ENCODE results near the gene ELMOD2. TPM values are rescaled to one million over a fixed set of nuclear protein-coding genes. Genes with fewer than 3 reads are reported as not detected.
A peak's percentile ranks its signal among the peaks of the same experiment; 100 is the strongest.

The ELMOD2 gene
- total RNA-seq, 1 experiment from 2014 or later = 20.9 TPM

DNA sequence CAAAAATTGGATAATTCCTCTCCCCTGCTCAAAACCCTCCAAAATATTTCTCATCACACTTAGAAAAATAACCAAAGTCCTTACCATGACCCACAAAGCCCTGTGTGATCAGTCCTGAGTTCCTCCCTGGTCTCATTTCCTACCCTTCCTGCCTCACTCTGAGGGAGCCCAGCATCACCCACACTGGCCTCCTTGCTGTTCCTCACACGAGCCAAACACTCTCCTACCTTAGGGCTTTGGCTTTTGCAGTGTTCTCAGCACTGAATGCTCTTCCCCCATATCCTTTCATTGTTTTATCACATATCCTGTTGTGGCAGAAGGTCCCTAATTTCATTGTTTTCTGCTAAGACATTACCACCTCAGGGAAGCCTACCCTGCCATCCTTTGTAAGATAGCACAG lies 38.0 kb upstream of the ELMOD2 start:
- ATAC-seq (no peak), DNase-seq (ENCODE audit: low read depth, low spot score) (no peak)
- Histone ChIP-seq H3K27me3 (ENCODE audit: control insufficient read depth, insufficient read depth, low read length) (no peaks in the 10 kb centered on the region), H3K27ac (ENCODE audit: low read length) (no peak overlapping the region), H3K4me1 (ENCODE audit: control insufficient read depth, insufficient read depth, low read length) (no peaks in the 10 kb centered on the region), H3K9me3 (ENCODE audit: control insufficient read depth, insufficient read depth, low read depth, low read length) (no peaks in the 10 kb centered on the region), H3K4me3 (ENCODE audit: low read depth in 2 of 2, low read length in 2 of 2) (no peak overlapping the region), H3K36me3 (ENCODE audit: control insufficient read depth, insufficient read depth, low read length) (no peaks in the 10 kb centered on the region)
- intact Hi-C loops (cut with micrococcal nuclease; ENCODE audit: unreplicated experiment) = no loop called here
- in situ Hi-C loops (cut with HindIII; ENCODE audit: low pct_unique_long_range_greater_than_20kb, low sequenced_read_pairs) = no loop called here
- POLR2A ChIA-PET = no interaction called here
- CTCF ChIA-PET = no interaction called here
- no peak for TF ChIP-seq SIN3A (IDR thresholded peaks at IDR 0.05; ENCODE audit: borderline replicate concordance, insufficient read depth, low read depth, low read length)
- TF ChIP-seq, protein P1, sequence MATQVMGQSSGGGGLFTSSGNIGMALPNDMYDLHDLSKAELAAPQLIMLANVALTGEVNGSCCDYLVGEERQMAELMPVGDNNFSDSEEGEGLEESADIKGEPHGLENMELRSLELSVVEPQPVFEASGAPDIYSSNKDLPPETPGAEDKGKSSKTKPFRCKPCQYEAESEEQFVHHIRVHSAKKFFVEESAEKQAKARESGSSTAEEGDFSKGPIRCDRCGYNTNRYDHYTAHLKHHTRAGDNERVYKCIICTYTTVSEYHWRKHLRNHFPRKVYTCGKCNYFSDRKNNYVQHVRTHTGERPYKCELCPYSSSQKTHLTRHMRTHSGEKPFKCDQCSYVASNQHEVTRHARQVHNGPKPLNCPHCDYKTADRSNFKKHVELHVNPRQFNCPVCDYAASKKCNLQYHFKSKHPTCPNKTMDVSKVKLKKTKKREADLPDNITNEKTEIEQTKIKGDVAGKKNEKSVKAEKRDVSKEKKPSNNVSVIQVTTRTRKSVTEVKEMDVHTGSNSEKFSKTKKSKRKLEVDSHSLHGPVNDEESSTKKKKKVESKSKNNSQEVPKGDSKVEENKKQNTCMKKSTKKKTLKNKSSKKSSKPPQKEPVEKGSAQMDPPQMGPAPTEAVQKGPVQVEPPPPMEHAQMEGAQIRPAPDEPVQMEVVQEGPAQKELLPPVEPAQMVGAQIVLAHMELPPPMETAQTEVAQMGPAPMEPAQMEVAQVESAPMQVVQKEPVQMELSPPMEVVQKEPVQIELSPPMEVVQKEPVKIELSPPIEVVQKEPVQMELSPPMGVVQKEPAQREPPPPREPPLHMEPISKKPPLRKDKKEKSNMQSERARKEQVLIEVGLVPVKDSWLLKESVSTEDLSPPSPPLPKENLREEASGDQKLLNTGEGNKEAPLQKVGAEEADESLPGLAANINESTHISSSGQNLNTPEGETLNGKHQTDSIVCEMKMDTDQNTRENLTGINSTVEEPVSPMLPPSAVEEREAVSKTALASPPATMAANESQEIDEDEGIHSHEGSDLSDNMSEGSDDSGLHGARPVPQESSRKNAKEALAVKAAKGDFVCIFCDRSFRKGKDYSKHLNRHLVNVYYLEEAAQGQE (IDR thresholded peaks at IDR 0.05; ENCODE audit: insufficient read depth in 1 of 2, low read depth in 2 of 2, low read length in 1 of 2) = no peak
- TF ChIP-seq POLR2AphosphoS5 (IDR thresholded peaks at IDR 0.05; ENCODE audit: low read depth, low read length) = no peak
- no peak for TF ChIP-seq TCF7L2 (IDR thresholded peaks at IDR 0.05; ENCODE audit: low read depth, low read length)
- no peak for TF ChIP-seq CTCF (IDR thresholded peaks at IDR 0.05)
- no TSS peak for BruUV-seq (replicated peaks)

DNA sequence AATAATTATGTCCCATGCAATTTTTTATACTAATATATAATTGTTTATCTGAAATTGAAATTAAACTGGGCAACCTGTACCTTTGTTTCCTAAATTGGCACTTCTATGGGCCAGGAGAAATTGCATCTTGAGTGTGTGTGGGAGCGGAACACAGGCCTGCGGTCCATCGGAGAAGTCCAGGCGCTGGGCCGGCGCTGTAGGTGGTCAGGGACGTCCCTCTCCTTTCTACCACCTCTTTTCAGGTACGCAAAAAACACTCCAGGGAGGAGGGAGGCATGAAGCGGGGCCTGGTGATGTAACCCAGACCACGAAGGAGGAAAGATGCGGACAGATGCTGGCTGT lies 26.6 kb upstream of the ELMOD2 start:
- TF ChIP-seq SIN3A (IDR thresholded peaks at IDR 0.05; ENCODE audit: borderline replicate concordance, insufficient read depth, low read depth, low read length) = no peak
- TF ChIP-seq POLR2AphosphoS5 (IDR thresholded peaks at IDR 0.05; ENCODE audit: low read depth, low read length) = no peak
- TF ChIP-seq, protein P1 (IDR thresholded peaks at IDR 0.05; ENCODE audit: insufficient read depth in 1 of 2, low read depth in 2 of 2, low read length in 1 of 2) = no peak
- no peak for TF ChIP-seq CTCF (IDR thresholded peaks at IDR 0.05)
- TF ChIP-seq TCF7L2 (IDR thresholded peaks at IDR 0.05; ENCODE audit: low read depth, low read length) = no peak
- H3K4me3 ChIP-seq (ENCODE audit: low read depth in 2 of 2, low read length in 2 of 2) = peak overlapping the region; percentile 27 to 38
- no peaks in the 10 kb centered on the region for H3K4me1 ChIP-seq (ENCODE audit: control insufficient read depth, insufficient read depth, low read length)
- ChIA-PET POLR2A (no interaction called here), CTCF (no interaction called here)
- BruUV-seq (replicated peaks) = no TSS peak
- in situ Hi-C loops (cut with HindIII; ENCODE audit: low pct_unique_long_range_greater_than_20kb, low sequenced_read_pairs) = no loop called here
- no peak for DNase-seq (ENCODE audit: low read depth, low spot score)
- peaks cover 13% of the 10 kb centered on the region; the same call in 1 of the 2 replicates for H3K27me3 ChIP-seq (ENCODE audit: control insufficient read depth, insufficient read depth, low read length)
- intact Hi-C loops (cut with micrococcal nuclease; ENCODE audit: unreplicated experiment) = no loop called here
- 0 out of 2 replicates have a peak, but pooled peaks have one; percentile 30 for ATAC-seq
- no peaks in the 10 kb centered on the region for H3K9me3 ChIP-seq (ENCODE audit: control insufficient read depth, insufficient read depth, low read depth, low read length)
- H3K36me3 ChIP-seq (ENCODE audit: control insufficient read depth, insufficient read depth, low read length) = no peaks in the 10 kb centered on the region
- H3K27ac ChIP-seq (ENCODE audit: low read length) = no peak overlapping the region
